GM19324 (cell line): ENCODE data around the gene ST6GALNAC1.

Source experiments
- ATAC-seq: cut with Tn5 transposase; IDR thresholded peaks from one replicate; pipeline ENCODE4 v1.9.1; 2021; ENCODE audit warnings: mild to moderate bottlenecking, moderate library complexity; ENCODE audit not compliant: unreplicated experiment, low FRiP score

The ST6GALNAC1 gene, protein sequence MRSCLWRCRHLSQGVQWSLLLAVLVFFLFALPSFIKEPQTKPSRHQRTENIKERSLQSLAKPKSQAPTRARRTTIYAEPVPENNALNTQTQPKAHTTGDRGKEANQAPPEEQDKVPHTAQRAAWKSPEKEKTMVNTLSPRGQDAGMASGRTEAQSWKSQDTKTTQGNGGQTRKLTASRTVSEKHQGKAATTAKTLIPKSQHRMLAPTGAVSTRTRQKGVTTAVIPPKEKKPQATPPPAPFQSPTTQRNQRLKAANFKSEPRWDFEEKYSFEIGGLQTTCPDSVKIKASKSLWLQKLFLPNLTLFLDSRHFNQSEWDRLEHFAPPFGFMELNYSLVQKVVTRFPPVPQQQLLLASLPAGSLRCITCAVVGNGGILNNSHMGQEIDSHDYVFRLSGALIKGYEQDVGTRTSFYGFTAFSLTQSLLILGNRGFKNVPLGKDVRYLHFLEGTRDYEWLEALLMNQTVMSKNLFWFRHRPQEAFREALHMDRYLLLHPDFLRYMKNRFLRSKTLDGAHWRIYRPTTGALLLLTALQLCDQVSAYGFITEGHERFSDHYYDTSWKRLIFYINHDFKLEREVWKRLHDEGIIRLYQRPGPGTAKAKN

DNA sequence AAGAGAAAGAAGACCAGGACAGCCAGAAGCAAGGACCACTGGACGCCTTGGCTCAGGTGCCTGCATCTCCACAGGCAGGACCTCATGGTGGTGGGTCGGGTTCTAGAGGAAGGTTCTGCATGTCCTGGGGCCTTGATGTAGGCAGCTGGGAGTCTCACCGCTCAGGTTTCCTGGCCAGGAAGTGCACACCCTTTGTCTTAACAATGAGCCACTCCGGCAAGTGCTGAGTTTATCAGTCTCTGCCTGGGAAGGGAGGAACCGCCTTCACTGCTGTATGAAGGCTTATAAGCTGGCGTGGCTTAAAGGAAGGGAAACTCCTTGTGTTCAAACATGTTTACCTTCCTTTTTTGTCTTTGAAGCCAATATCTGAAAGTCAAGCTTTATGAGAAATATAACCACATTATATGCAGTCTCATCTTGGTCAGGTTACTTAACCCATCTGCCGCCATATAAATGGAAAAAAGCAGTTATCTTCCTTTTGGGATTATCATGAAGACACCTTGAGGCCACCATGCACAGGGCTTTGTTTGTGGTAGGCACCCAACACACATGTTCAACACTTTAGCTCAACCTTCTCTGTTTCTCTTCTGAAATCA is at the start of gene ST6GALNAC1:
Gene ST6GALNAC1 (minus strand): TSS at position 205 of the 596 bp plus-strand sequence. CDS start 119 bp downstream, at position 86.
- ATAC-seq, result no peak

DNA sequence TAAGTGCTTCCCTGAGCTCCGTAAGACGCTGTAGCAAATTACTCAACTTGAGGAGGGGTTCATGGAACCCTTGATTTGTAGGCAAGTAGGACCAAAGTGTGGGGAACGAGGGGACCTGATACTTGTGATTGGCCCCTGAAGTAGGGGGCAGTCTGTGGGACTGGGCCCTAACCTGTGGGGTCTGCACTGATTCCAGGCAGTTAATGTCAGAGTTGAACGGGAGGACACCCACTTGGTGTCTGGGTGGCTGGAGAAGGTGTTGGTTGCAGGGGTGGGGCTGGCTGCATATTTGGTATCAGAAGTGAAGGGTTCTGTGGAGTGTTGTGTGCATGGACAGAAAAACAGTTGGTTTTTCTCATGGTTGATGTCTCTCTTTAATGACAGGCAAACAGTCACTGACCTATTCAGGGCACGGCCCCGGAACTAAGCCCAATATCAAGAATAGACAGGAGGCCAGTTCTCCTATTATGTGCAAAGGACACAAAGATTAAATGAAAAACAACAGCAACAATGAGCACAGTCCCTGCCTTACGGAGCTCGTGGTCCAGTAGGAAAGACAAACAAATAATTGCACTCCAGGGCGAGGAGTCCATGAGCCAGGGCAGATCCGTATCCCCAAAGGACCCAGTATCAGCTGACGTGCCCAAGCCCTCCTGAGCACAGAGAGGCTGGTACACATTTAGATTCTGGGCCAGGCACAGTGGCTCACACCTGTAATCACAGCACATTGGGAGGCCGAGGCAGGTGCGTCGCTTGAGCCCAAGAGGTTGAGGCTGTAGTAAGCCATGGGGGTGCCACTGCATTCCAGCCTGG is 48.0 kb upstream of the ST6GALNAC1 start:
- no peak for ATAC-seq

DNA sequence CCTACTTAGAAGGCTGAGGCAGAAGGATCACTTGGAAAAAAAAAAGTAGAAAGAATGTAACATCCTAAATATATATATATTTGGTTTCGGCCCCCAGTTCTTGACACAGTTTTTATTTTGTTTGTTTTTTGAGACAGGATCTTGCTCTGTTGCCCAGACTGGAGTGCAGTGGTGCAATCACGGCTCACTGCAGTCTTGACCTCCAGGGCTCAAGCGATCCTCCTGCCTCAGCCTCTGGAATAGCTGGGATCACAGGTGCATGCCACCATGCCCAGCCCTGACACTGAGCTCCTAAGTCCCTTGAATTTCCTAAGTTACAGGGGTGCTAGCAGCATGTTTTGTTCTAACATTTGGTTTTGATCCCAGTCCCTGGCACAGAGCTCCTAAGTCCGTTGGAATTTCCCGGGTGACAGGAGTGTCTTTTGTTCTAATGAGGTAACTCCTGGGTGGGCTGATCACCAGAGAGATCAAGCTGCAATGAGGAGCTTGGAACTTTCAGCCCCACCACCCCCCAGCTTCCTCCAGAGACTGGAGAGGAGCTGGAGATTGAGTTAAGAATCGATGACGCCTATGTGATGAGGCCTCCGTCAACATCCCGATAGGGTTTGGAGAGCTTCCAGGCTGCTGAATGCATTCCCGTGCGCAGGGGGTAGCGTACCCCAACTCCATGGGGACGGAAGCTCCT is 47.2 kb upstream of the ST6GALNAC1 start:
- ATAC-seq, result no peak

DNA sequence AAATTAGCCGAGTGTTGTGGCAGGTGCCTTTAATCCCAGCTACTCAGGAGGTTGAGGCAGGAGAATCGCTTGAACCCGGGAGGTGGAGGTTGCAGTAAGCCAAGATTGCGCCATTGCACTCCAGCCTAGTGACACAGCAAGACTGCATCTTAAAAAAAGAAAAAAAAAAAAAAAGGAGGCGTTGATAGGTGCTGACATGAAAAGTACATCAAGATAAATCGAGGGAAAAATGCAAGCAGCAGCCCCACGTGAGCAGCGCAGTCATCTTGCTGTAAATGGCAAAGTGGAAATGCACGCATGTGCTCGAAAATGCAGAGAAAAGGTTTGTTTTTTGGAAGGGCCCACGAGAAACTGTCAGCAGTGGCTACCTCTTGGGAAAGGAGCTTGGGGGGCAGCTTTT is 46.3 kb upstream of the ST6GALNAC1 start:
- no peak for ATAC-seq

DNA sequence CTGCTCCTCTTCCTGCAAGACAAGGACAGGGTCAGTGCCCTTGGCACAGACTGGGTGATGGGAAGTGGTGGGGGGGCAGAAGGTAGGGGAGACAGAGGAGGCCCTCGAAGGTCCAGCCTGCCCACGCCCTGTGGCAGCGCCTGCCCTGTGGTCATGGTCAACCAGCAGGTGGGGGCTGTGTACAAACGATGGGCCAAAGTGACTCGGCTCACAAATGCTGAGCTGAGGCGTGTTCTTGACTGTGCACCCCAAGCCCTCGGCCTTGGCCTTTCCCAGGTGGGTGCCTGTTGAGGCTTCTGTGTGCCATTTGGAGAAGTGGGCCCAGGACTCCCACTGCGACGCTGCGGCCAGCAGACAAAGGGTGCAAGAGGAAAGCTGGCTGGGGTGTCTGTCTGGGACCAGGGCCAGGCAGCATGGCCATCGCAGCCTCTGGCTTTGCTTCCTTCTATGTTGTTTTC is 44.6 kb upstream of the ST6GALNAC1 start:
- ATAC-seq, result no peak

DNA sequence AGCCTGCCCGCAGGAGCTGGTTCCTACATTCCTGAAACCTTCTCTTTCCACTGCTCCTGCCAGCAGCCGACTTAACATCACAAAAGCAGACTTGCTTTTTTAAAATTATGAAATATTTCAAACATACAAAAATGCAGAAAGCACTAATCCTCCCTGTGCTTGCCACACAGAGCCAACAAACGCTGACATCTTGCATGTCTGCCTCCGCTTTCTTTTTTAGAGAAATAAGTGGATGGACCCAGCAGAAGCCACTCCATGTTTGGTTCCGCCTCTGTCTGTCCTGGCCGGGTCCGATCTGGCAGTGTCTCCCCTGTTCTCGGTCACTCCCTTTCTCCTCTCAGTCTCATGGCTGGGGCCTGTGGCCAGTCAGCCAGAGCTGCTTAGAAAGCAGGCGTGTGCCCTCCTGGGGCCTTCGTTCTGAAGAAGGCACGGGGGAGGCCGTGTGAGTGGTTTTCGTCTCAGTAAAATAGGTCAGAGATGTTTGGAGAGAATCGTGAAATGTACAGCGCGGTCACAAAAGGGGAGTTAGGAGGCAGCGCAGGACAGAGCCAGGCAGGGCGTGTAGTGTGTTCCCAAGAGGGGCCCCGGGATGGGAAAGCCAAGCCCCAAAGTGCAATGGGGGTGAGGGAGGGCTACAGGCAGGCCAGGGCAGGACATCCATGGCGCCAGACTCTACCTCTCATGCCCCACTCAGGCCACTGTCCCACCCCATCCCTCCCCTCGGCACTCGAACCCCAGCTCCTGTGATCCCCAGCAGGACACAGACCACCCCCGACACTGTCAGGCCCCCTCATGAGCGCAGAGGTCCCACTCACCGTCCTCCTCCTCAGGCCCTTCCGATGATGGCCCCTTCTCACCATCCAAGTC is 44.0 kb upstream of the ST6GALNAC1 start:
- ATAC-seq, result no peak

DNA sequence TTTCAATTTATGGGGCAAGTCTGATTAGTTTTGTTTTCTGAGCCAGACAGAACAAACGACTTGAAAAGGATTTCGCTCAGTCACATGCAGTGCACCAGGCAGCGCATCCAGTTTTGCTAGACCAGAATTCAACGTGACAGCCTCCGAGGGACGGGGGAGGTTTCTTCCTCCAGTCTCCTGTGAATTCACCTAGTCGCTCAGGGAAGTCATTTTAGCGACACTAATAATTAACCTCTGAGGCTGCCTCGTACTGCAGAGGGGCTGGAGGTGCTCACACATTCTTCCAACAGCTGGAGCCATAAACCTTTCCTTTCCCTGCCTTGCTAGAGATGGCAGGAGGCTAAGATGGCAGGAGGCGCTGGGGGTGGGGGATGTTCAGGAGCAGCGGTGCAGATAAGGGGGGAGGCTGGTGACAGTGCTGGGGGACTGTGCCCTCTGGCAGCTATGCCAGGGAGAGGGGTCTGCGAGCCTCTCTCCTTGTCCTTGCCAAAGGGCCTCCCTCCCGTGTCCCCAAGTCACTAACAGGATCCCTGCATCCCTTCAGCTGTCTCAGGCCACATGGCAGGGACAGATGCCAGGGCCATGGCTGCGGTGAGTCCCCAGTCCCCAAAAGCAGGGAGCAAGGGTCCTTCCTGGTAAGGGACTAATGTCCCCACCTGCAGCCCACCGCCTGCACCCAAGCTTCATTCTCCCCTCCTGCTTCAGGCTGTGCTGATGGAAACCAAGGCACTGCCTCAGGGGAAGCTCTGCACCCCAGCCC is 43.2 kb upstream of the ST6GALNAC1 start:
- ATAC-seq, result no peak

DNA sequence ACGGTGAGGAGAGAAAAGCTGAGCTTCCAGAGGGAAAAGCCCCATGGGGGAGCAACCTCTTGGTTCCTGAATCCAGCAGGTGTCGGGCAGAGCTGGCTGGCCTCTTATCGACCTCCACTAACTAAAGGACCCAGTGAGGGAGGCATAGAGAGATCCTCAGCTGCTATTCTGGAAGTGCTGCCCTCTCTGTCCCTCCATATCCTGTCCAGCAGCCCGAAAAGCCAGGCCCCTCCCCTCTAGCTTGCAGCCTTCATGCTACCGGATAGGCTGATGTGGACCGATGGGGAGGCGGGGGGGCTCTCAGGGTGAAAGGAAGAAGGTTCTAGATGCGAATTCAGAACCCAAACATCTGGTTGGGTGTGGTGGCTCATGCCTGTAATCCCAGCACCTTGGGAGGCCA is 42.3 kb upstream of the ST6GALNAC1 start:
- ATAC-seq, result no peak

DNA sequence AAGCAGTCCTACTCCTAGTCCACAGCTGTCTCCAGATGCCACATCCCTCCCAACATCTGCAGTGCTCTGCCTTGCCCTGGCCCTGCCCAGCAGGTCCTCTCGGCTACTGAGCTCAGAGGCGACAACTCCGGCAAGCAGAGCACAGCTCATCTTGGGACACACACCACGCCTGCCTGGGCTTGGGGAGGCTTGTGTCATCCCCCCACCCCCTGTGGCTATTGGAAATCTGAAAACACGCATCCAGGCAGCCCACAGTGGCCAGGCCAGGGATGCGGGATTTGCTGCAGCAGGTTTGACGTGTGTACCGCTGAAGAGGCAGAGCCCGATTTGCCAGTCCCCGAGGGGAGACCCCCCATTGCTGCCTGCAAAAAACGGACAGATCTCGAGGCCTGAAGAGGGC is 41.8 kb upstream of the ST6GALNAC1 start:
- ATAC-seq, result no peak

DNA sequence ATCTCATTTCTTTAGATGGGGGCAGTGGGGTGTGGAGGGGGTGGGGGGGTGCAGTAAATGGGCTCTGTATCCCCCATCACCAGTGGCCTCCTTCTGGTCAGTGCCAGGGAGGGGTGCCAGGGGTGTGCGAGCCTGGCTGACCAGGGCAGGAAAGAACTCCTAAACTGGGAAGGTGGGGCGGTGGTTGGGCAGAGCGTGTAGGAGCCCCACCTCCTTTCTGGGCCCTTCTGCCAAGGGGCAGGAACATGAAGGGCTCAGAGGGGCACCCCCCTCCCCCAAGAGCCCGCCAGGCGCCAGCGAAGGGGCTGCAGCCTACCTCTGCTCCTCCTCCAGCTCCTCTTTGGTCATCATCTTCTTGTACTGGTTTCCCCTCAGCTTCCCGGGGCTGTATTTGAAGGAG is 41.2 kb upstream of the ST6GALNAC1 start:
- ATAC-seq, result no peak

DNA sequence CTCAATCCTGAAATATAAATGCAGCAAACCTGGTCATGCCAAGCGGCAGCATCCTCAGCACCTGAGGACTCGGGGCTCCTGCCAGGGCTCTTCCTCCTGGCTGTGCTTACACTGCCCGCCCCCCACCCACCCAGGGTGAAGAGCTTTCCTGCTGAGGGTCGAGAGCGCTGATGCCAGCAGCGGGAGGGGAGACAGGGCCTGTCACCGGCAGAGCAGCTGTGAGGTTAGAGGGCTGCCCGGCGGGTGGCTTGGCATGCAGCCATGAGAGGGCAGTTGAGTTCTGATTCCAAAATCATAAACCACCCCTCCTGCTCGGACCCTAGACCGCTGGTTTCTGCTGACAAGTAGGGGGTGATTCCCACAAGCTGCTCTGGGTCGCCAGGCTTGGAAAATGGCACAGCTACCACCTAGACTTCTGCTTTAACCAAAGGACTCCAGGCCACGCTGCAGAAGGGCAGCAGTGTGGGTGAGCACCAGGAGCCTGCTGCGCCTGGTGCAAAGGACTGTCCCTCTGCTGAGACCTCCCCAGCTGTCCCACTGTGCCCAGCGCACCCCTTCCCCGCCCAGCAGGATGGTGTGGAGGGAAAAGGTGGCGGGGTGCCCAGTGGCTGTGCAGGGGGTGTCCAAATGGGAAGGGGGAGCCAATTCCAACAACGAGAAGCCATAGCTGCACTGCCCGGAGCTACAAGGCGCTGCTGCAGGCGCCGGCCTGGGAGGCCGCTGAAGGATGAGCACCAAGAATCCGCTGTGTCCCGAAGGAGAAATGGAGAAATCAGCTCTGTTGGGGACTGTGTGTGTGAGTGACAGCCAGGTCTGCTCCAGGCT is 40.6 kb upstream of the ST6GALNAC1 start:
- no peak for ATAC-seq

DNA sequence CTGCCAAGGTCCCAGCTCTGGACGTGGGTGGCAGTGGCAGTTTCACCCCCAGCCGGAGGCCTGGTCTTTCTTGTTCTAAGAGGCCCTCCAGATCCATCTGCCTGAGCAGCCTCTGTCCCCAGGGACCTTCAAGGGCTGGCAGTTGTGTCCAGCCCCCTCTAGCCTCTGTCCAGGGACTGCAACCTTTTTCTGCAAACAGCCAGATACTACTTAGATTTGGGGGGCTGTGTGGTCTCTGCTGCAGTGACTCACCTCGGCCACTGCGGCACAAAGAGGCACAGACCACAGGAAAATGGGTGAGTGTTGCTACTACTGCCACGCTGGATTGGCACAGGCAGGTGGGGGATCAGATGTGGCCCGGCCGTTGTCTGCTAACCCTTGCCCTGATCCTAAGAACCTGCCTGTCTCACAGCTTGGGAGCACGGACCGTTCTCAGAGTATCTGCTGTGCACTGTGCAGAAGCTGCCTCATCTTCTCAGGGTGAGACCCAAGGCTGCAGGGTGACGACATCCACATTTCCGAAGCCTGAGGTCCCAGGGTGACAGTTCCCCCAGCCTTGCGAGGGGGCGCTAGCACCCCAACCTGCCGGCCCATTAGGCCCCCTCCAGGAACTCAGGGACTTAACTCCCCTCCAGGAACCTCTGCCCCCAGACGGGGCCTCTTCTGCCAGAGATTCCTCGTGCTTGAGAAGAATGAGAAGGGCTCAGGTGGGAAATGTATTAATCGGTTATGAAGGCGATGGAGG is 39.6 kb upstream of the ST6GALNAC1 start:
- no peak for ATAC-seq

DNA sequence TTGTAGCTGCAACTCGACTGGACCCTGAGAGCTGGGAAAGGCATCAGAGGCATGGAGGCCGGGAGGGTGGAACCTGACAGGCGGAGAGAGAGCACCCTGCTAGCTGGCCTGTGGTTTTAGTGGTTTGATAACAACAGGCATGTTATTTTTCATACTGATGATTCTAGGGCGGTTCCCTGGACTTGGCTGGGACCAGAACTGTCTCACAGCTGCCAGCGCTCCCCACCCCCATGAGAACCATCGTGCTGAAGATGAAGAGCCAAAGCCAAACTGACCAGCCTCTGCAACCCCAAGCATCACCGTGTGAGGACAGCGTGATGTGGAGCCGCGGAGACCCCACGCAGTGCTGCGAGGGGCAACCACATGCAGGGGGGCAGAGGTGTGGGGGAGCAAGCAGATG is 38.7 kb upstream of the ST6GALNAC1 start:
- no peak for ATAC-seq

DNA sequence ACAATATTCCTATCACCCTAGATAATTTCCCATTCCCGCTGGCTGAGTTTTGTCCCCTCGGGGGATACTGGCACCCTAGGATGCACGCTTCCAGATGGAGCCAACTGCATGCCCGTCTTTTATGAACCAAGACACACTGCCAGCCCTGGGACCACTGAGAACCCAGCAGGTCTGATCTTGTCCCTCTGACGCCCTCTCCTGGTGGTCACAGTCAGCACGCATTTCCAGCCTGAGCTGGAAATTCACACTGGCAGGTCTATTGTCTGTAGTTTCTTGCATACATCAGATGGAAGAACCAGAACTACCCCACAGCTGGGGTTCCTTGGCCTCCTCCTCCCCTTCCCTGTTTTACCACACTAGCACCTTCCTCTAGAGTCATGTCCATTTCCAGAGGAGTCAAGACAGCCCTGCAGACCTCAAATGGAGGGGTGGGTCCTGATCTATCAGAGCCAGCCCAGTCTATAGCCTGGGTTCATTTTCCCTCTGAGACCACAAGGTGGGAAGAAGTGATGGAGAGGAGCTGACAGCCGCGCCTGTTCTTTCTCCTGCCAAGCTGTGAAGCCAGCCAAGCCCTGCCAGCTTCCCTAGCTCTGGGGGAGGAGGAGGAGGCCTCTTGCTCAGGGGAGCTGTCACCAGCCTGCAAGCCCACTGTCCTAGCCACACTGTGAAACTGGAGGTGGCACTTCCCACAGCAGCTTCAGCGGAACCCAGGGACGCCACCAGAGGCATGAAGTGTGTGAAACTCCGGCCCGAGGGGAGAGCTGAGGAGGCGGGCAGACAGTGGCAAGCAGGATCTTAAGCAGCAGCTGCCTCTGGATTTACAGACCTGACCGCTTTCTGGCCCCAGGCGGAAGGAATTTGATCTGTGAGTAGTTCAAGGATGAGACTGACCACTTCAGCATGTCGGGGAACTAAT is 37.9 kb upstream of the ST6GALNAC1 start:
- no peak for ATAC-seq

DNA sequence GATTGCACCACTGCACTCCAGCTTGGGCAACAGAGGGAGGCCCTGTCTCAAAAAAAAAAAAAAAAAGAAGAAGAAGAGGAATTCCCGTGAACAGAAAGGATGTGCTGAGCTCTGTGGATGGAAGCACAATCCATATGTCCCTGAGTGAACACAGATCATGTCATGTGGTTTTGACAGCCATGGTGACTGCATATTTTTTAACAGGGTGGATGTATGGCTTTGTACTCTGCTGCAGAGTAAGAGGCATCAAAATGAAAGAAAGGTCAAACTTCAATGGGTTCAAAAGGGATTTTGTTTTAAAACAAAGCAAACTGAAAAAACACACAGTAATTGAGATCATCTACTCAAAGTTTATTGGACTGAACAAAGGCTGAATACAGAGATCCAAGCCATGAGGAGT is 35.7 kb upstream of the ST6GALNAC1 start:
- ATAC-seq, result no peak

DNA sequence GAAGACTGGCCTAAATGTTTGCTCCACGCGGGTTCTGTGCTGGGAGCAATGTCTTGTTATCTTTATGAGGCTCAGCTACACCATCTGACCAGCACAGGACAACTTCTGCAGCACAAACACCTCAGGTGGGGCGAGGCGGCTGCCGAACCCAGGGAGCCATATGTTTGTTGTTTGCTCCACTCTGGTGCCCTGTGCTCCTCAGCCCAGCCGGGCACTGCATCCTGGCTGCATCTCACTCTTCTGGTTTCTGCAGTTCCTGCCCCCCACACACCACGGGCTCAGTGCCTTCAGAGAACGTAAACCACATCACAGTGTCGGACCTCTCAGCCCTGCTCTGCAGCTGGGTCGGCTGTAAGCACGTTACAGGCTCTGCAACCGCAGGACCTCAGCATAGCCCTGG is 34.8 kb upstream of the ST6GALNAC1 start:
- ATAC-seq, result no peak
